Keratinocyte (primary cell): ENCODE data around the gene XRRA1.

Experiments used
- EZH2 ChIP-seq: IDR thresholded peaks from one replicate; pipeline ENCODE4 v1.6.1; 2012; ENCODE audit warnings: inconsistent platforms, mild to moderate bottlenecking, low read length, moderate library complexity
- TF ChIP-seq, protein P1 (sequence below), 3 experiments: IDR thresholded peaks in 1 of 3; conservative IDR thresholded peaks in 1 of 3; optimal IDR thresholded peaks in 1 of 3; 2 replicates in 2 of 3; 3 replicates in 1 of 3; pipeline versions ENCODE3 to v1.5.1; 2011; ENCODE audit warnings: low read length in 3 of 3, mild to moderate bottlenecking in 3 of 3, moderate library complexity in 2 of 3, control low read depth in 1 of 3, inconsistent platforms in 1 of 3; ENCODE audit not compliant: insufficient read depth in 2 of 3; ENCODE audit errors: extremely low read depth in 1 of 3

DNA sequence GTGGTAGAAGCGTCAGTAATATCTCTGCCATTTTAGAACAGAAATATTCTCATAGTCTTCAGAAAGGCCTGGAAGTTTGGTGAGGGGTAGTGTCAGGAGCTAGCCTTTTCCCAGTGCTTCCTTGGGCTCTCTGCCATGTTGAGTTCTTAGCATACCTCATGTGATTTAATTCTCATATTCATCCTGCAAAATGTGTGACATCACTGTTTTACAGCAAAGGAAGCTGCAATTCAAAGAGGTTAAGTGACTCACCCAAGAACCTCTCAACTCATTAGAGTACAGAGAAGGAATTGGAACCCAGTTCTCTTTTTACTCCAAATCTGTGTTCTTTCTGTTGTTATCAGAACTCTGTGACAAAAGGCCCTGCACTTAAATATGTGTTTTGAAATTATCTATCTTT, 128.1 kb downstream of the XRRA1 start:
- TF ChIP-seq, protein P1, sequence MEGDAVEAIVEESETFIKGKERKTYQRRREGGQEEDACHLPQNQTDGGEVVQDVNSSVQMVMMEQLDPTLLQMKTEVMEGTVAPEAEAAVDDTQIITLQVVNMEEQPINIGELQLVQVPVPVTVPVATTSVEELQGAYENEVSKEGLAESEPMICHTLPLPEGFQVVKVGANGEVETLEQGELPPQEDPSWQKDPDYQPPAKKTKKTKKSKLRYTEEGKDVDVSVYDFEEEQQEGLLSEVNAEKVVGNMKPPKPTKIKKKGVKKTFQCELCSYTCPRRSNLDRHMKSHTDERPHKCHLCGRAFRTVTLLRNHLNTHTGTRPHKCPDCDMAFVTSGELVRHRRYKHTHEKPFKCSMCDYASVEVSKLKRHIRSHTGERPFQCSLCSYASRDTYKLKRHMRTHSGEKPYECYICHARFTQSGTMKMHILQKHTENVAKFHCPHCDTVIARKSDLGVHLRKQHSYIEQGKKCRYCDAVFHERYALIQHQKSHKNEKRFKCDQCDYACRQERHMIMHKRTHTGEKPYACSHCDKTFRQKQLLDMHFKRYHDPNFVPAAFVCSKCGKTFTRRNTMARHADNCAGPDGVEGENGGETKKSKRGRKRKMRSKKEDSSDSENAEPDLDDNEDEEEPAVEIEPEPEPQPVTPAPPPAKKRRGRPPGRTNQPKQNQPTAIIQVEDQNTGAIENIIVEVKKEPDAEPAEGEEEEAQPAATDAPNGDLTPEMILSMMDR (optimal IDR thresholded peaks at IDR 0.05 in 1 of 3, IDR thresholded peaks at IDR 0.05 in 1 of 3, conservative IDR thresholded peaks at IDR 0.05 in 1 of 3; ENCODE audit: extremely low read depth in 1 of 3, insufficient read depth in 2 of 3, low read length in 3 of 3): no peak
- no peak for TF ChIP-seq EZH2
